ENCODE measurements around the gene CDSN.

The CDSN gene

GRCh38 chr6:31086788-31087440, 33.3 kb downstream of the CDSN start:
- no peak for DNase-seq (ENCODE audit: low read depth in 1 of 2, low spot score in 1 of 2)
- H3K27ac ChIP-seq (replicated peaks) = no peak overlapping the region
- no peak overlapping the region for H3K4me3 ChIP-seq (replicated peaks; ENCODE audit: insufficient read depth, low read length)
- H3K27me3 ChIP-seq (ENCODE audit: insufficient read depth, poor library complexity, severe bottlenecking) = no peaks in the 10 kb centered on the region
- TF ChIP-seq REST (IDR thresholded peaks at IDR 0.05; ENCODE audit: insufficient replicate concordance, low read depth) (no peak), CTCF (IDR thresholded peaks at IDR 0.05; ENCODE audit: insufficient read depth, low read length) (no peak), SPI1 (IDR thresholded peaks at IDR 0.05; ENCODE audit: borderline replicate concordance, low read depth) (no peak), POLR2AphosphoS5 (IDR thresholded peaks at IDR 0.05; ENCODE audit: low read depth) (no peak), GABPA (IDR thresholded peaks at IDR 0.05; ENCODE audit: low read depth) (no peak)

- Histone ChIP-seq H3K27me3 (ENCODE audit: insufficient read depth, poor library complexity, severe bottlenecking) (no peaks in the 10 kb centered on the region), H3K4me3 (replicated peaks; ENCODE audit: insufficient read depth, low read length) (no peak overlapping the region), H3K27ac (replicated peaks) (no peak overlapping the region)
- DNase-seq (ENCODE audit: low read depth in 1 of 2, low spot score in 1 of 2) = peak; percentile 40 to 64
- TF ChIP-seq GABPA (IDR thresholded peaks at IDR 0.05; ENCODE audit: low read depth) (no peak), CTCF (IDR thresholded peaks at IDR 0.05; ENCODE audit: insufficient read depth, low read length) (peak; percentile 38)
These were observed 36.4 kb downstream of the CDSN start for GRCh38 chr6:31083742-31084354.

GRCh38 chr6:31081872-31082271, 38.4 kb downstream of the CDSN start:
- no peaks in the 10 kb centered on the region for H3K27me3 ChIP-seq (ENCODE audit: insufficient read depth, poor library complexity, severe bottlenecking)
- TF ChIP-seq SPI1 (IDR thresholded peaks at IDR 0.05; ENCODE audit: borderline replicate concordance, low read depth) = no peak
- TF ChIP-seq GABPA (IDR thresholded peaks at IDR 0.05; ENCODE audit: low read depth) = no peak
- TF ChIP-seq CTCF (IDR thresholded peaks at IDR 0.05; ENCODE audit: insufficient read depth, low read length) = no peak
- no peak for TF ChIP-seq REST (IDR thresholded peaks at IDR 0.05; ENCODE audit: insufficient replicate concordance, low read depth)
- TF ChIP-seq POLR2AphosphoS5 (IDR thresholded peaks at IDR 0.05; ENCODE audit: low read depth) = no peak
- H3K4me3 ChIP-seq (replicated peaks; ENCODE audit: insufficient read depth, low read length) = no peak overlapping the region
- no peak overlapping the region for H3K27ac ChIP-seq (replicated peaks)
- DNase-seq (ENCODE audit: low read depth in 1 of 2, low spot score in 1 of 2) = no peak
